B cell (primary cell): ENCODE data around the gene CARNS1. TPM values are rescaled to one million over a fixed set of nuclear protein-coding genes. Genes with fewer than 3 reads are reported as not detected.

Experiments
- ATAC-seq: fragments of 200-7000 bp; cut with Tn5 transposase; one replicate; pipeline ENCODE4 v1.10.0; 2021; ENCODE audit warnings: low read depth, mild to moderate bottlenecking, moderate number of reproducible peaks, moderate library complexity
- CTCF ChIA-PET: fragments of 350-600 bp; sonication (Branson Sonifier 250); formaldehyde crosslinking; loops from one replicate; lab custom pipeline; 2021; ENCODE audit warnings: antibody characterized with exemption, inconsistent platforms; lab: Charles Lee
- POLR2A ChIA-PET: fragments of 350-600 bp; sonication (Branson Sonifier 250); formaldehyde crosslinking; loops from one replicate; lab custom pipeline; 2021; ENCODE audit warnings: antibody characterized with exemption; lab: Charles Lee
- DNase-seq: peaks from one replicate; pipeline ENCODE4 v3.0.0; 2013
- H2AFZ ChIP-seq: 2 replicates; pipeline ENCODE4 v1.6.1; 2012; ENCODE audit warnings: mild to moderate bottlenecking, low read depth, low read length; ENCODE audit not compliant: insufficient read depth, poor library complexity, severe bottlenecking
- H3K27ac ChIP-seq, 2 donors: 1 replicate in 1 of 2; 2 replicates in 1 of 2; pipeline ENCODE4 v1.5.1; 2012 to 2013; ENCODE audit warnings: low read length in 2 of 2, mild to moderate bottlenecking in 2 of 2, moderate library complexity in 1 of 2
- H3K27me3 ChIP-seq, 4 experiments: fragments of 200-600 bp in 1 of 4; sonication (generic) in 1 of 4; replicated peaks in 1 of 4; 1 replicate in 2 of 4; 2 replicates in 2 of 4; pipeline versions ENCODE4 v1.6.1 to v1.7.0; 2013 to 2016; ENCODE audit warnings: low read length in 3 of 4, mild to moderate bottlenecking in 2 of 4, mixed read lengths in 1 of 4, moderate library complexity in 1 of 4; ENCODE audit not compliant: insufficient read depth in 4 of 4, control insufficient read depth in 3 of 4; ENCODE audit errors: control extremely low read depth in 1 of 4
- H3K36me3 ChIP-seq, 2 experiments: replicated peaks in 1 of 2; 1 replicate in 1 of 2; 2 replicates in 1 of 2; pipeline versions ENCODE4 v1.6.1 to v1.7.1; 2013; ENCODE audit warnings: low read length in 1 of 2; ENCODE audit not compliant: insufficient read depth in 2 of 2, control insufficient read depth in 1 of 2; ENCODE audit errors: control extremely low read depth in 1 of 2, extremely low read depth in 1 of 2
- H3K4me1 ChIP-seq, 2 donors: fragments of 200-600 bp in 1 of 2; sonication (generic) in 1 of 2; 1 replicate in 1 of 2; 2 replicates in 1 of 2; pipeline versions ENCODE4 v1.5.1 to v1.6.1; 2013 to 2017; ENCODE audit warnings: low read length in 2 of 2; ENCODE audit not compliant: control insufficient read depth in 2 of 2, insufficient read depth in 2 of 2
- H3K4me2 ChIP-seq: replicated peaks from 2 replicates; pipeline ENCODE3; 2012; ENCODE audit warnings: mild to moderate bottlenecking, low read depth, low read length; ENCODE audit not compliant: poor library complexity, severe bottlenecking
- H3K4me3 ChIP-seq, 5 experiments: fragments of 200-600 bp in 1 of 5; sonication (generic) in 1 of 5; 1 replicate in 3 of 5; 2 replicates in 2 of 5; pipeline versions ENCODE4 v1.5.1 to v1.7.0; 2011 to 2016; ENCODE audit warnings: low read length in 4 of 5, mild to moderate bottlenecking in 4 of 5, low read depth in 2 of 5, control low read depth in 1 of 5, moderate library complexity in 1 of 5; ENCODE audit not compliant: insufficient read depth in 1 of 5; ENCODE audit errors: control extremely low read depth in 1 of 5, extremely low read depth in 1 of 5
- H3K79me2 ChIP-seq: fragments of 200-600 bp; sonication (generic); one replicate; pipeline ENCODE4 v1.6.0; 2016; ENCODE audit warnings: low read length; ENCODE audit not compliant: control insufficient read depth, insufficient read depth
- H3K9ac ChIP-seq: fragments of 200-600 bp; sonication (generic); 2 replicates; pipeline ENCODE4 v1.6.1; 2017; ENCODE audit warnings: mild to moderate bottlenecking, low read length, moderate library complexity
- H3K9me3 ChIP-seq, 3 donors: one replicate each; pipeline versions ENCODE4 v1.6.1 to v1.7.1; 2013; ENCODE audit warnings: low read length in 2 of 3; ENCODE audit not compliant: control insufficient read depth in 2 of 3, insufficient read depth in 1 of 3; ENCODE audit errors: control extremely low read depth in 1 of 3
- H4K20me1 ChIP-seq: 2 replicates; pipeline ENCODE4 v1.6.0; 2012; ENCODE audit warnings: mild to moderate bottlenecking, low read length; ENCODE audit not compliant: insufficient read depth, control insufficient read depth, poor library complexity, severe bottlenecking
- H3K27ac Mint-ChIP-seq: one replicate; pipeline ENCODE4 v1.8.0; 2021; ENCODE audit warnings: mixed read lengths
- H3K27me3 Mint-ChIP-seq: one replicate; pipeline ENCODE4 v1.8.0; 2021; ENCODE audit warnings: mixed read lengths
- H3K4me1 Mint-ChIP-seq: one replicate; pipeline ENCODE4 v1.8.0; 2021; ENCODE audit warnings: mixed read lengths
- H3K4me3 Mint-ChIP-seq: one replicate; pipeline ENCODE4 v1.8.0; 2021; ENCODE audit warnings: mixed read lengths
- H3K9me3 Mint-ChIP-seq: one replicate; pipeline ENCODE4 v1.8.0; 2022; ENCODE audit warnings: mixed read lengths; ENCODE audit not compliant: insufficient read depth
- EZH2 ChIP-seq: IDR thresholded peaks from 2 replicates; pipeline ENCODE4 v1.6.1; 2012; ENCODE audit warnings: borderline replicate concordance, low read depth, mild to moderate bottlenecking, moderate library complexity, low read length; ENCODE audit not compliant: insufficient read depth, poor library complexity, severe bottlenecking
- WGBS: methylation state at CpG from one replicate; pipeline ENCODE4 v1.1.5; 2013; ENCODE audit warnings: missing lambda C conversion rate; ENCODE audit not compliant: insufficient coverage; 5-methylcytosine and 5-hydroxymethylcytosine counted together
- intact Hi-C: fragments of 100-400 bp; cut with micrococcal nuclease; formaldehyde crosslinking; loops from one replicate; pipeline ENCODE4 v1.10.0; 2022
- polyA plus RNA-seq: library from polyadenylated mRNA; depleted of rRNA; stranded (reverse); fragments of >200 nt; gene quantifications from 2 replicates; pipeline ENCODE4 v1.2.3, GENCODE V29; 2012
- total RNA-seq, 2 donors: library from RNA; stranded (reverse); fragments of 120-200 nt in 1 of 2; gene quantifications; 1 replicate in 1 of 2; 2 replicates in 1 of 2; pipeline versions ENCODE4 v1.2.3 to v1.2.4, GENCODE V29; 2013 to 2022
- TF ChIP-seq, protein P1 (sequence below): fragments of 200-600 bp; IDR thresholded peaks from one replicate; pipeline ENCODE4 v1.8.0; 2022; ENCODE audit warnings: antibody characterized with exemption, mild to moderate bottlenecking

CARNS1 gene
- total and polyA plus RNA-seq, 2 donors (not counting 1 experiment from before 2014, with no cell fraction given), result 24.1 to 41.1 TPM

- H2AFZ ChIP-seq, result no peak overlapping the region
- H3K27ac Mint-ChIP-seq, result no peak overlapping the region
- no peaks in the 10 kb centered on the region for H3K36me3 ChIP-seq
- H3K9me3 Mint-ChIP-seq, result no peaks in the 10 kb centered on the region
- ChIA-PET CTCF (interaction anchor here (0.5 to 42.2 kb wide), 6 partner anchors 30 to 331 kb away, joined by 3 to 2379 read pairs (median 4); partner anchors contain the start of genes CLCF1 and POLD4), POLR2A (interaction anchor here (5.8 kb wide), 1 partner anchor 31 kb away, joined by 153 read pairs; the partner anchor contains the start of gene POLD4)
- H3K27me3 Mint-ChIP-seq, result no peaks in the 10 kb centered on the region
- DNase-seq (no peak), ATAC-seq (no peak)
- no peak for TF ChIP-seq EZH2
- TF ChIP-seq, protein P1, sequence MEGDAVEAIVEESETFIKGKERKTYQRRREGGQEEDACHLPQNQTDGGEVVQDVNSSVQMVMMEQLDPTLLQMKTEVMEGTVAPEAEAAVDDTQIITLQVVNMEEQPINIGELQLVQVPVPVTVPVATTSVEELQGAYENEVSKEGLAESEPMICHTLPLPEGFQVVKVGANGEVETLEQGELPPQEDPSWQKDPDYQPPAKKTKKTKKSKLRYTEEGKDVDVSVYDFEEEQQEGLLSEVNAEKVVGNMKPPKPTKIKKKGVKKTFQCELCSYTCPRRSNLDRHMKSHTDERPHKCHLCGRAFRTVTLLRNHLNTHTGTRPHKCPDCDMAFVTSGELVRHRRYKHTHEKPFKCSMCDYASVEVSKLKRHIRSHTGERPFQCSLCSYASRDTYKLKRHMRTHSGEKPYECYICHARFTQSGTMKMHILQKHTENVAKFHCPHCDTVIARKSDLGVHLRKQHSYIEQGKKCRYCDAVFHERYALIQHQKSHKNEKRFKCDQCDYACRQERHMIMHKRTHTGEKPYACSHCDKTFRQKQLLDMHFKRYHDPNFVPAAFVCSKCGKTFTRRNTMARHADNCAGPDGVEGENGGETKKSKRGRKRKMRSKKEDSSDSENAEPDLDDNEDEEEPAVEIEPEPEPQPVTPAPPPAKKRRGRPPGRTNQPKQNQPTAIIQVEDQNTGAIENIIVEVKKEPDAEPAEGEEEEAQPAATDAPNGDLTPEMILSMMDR, result no peak
- no peaks in the 10 kb centered on the region for H3K27me3 ChIP-seq
- H3K79me2 ChIP-seq, result peaks cover 20% of the 10 kb centered on the region
- no peak overlapping the region for H3K4me3 Mint-ChIP-seq
- no peak overlapping the region for H3K9ac ChIP-seq
- intact Hi-C loops, result loop anchor here (5.0 kb wide), 2 partner anchors 98 to 143 kb away; partner anchors contain the start of gene ANKRD13D
- no peaks in the 10 kb centered on the region for H3K9me3 ChIP-seq
- H3K4me1 ChIP-seq, result peaks cover 22 to 34% of the 10 kb centered on the region in 2 donors
- H3K4me2 ChIP-seq, result no peak overlapping the region
- no peak overlapping the region for H3K27ac ChIP-seq
- H3K4me3 ChIP-seq, result no peak overlapping the region
- peaks cover 31% of the 10 kb centered on the region for H3K4me1 Mint-ChIP-seq
- H4K20me1 ChIP-seq, result peaks cover 7% of the 10 kb centered on the region
- WGBS, result 96% methylated on average over 3 of the region's 3 CpGs
Observed at GRCh38 chr11:67384851-67385366, 30.6 kb upstream of the CARNS1 start.

- Histone ChIP-seq H3K27ac (no peak overlapping the region), H3K36me3 (no peaks in the 10 kb centered on the region), H3K4me2 (no peak overlapping the region), H3K4me1 (peaks cover 10 to 29% of the 10 kb centered on the region in 2 donors), H3K4me3 (no peak overlapping the region), H3K9me3 (no peaks in the 10 kb centered on the region), H4K20me1 (peaks cover 15% of the 10 kb centered on the region), H3K27me3 (no peaks in the 10 kb centered on the region), H3K79me2 (peaks cover 35% of the 10 kb centered on the region), H3K9ac (no peak overlapping the region), H2AFZ (no peak overlapping the region)
- ChIA-PET CTCF (interaction anchor here (0.9 to 42.2 kb wide), 11 partner anchors 8 to 306 kb away, joined by 3 to 2379 read pairs (median 3); partner anchors contain the start of genes CLCF1, GRK2, POLD4 and PPP1CA), POLR2A (interaction anchor here (0.7 to 1.5 kb wide), 4 partner anchors 11 to 928 kb away, joined by 4 to 8 read pairs (median 4); partner anchors contain the start of gene POLD4)
- no peak for DNase-seq
- 30% methylated on average over 2 of the region's 9 CpGs for WGBS
- Mint-ChIP-seq H3K4me3 (no peak overlapping the region), H3K9me3 (no peaks in the 10 kb centered on the region), H3K27me3 (no peaks in the 10 kb centered on the region), H3K27ac (no peak overlapping the region), H3K4me1 (peaks cover 25% of the 10 kb centered on the region)
- no peak for TF ChIP-seq EZH2
- TF ChIP-seq, protein P1, result no peak
- intact Hi-C loops, result no loop called here
- no peak for ATAC-seq
Observed at GRCh38 chr11:67387069-67387468, 28.4 kb upstream of the CARNS1 start.
